Islet precursor cell (in vitro differentiated cells): ENCODE measurements around the gene SORCS3.
A peak's percentile ranks its signal among the peaks of the same experiment; 100 is the strongest.

Experiments
- DNase-seq: peaks from one replicate; pipeline ENCODE4 v3.0.0-alpha.2; 2018

Gene SORCS3

GRCh38 chr10:105139363-105139896, 498.3 kb downstream of the SORCS3 start:
- no peak for DNase-seq

DNA sequence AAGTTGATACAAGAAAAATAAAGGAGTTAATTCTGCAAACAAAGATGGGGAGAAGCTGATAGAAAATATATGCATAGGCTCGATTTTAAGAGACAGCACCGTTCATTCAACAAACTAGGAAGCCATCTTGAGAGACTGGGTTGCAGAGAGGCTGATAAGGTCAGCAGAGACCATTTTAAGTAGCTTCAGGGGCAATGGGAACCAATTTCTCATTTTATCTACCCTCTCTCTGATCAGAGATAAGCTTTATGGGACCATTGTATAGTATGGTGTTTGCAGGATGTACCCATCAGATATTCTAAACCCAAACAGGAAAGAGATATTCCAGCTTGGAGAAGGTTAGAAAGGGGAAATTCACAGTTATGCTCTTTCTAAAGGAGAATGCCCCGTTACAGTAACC, 499.5 kb downstream of the SORCS3 start:
- no peak for DNase-seq

- DNase-seq: no peak
Observed at GRCh38 chr10:105145711-105146110, 504.6 kb downstream of the SORCS3 start.

GRCh38 chr10:105146436-105146835, 505.3 kb downstream of the SORCS3 start:
- no peak for DNase-seq

DNA sequence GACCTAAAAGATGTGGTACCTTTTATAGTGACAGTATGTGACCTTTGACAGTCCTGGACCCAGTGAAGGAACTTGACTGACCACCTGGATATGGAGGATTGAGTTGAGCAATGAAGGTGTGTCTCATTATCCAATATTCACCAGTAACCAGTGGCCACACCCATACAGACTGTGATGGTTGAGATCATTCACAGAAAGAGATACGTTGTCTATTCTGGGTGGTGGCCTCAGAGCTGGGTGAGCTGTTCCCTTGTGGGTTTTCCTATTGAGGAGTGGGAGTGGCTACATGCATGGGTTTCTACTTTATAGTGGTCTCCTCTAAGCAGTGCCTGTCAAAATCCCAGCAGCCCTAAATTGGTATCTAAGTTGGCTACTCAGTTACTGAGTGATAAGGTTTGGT, 507.4 kb downstream of the SORCS3 start:
- no peak for DNase-seq

DNA sequence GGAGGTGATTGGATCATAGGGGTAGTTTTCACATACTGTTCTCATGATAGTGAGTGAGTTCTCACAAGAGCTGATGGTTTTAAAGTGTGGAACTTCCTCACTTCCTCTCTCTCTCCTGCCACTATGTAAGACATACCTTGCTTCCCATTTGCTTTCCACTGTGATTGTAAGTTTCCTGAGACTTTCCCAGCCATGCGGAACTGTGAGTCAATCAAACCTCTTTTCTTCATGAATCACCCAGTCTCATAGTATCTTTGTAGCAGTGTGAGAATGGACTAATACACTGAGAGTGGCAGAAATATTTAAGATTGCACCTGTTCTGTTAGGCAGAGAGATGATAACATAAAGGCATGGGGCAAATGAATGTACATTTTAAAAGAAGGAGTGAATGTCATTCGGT, 507.8 kb downstream of the SORCS3 start:
- DNase-seq: no peak

- no peak for DNase-seq
Observed at GRCh38 chr10:105149371-105149891, 508.3 kb downstream of the SORCS3 start.

GRCh38 chr10:105150259-105150880, 509.3 kb downstream of the SORCS3 start:
- DNase-seq: no peak

GRCh38 chr10:105154736-105155135, 513.6 kb downstream of the SORCS3 start:
- DNase-seq: no peak

GRCh38 chr10:105159268-105159667, 518.2 kb downstream of the SORCS3 start:
- no peak for DNase-seq

DNA sequence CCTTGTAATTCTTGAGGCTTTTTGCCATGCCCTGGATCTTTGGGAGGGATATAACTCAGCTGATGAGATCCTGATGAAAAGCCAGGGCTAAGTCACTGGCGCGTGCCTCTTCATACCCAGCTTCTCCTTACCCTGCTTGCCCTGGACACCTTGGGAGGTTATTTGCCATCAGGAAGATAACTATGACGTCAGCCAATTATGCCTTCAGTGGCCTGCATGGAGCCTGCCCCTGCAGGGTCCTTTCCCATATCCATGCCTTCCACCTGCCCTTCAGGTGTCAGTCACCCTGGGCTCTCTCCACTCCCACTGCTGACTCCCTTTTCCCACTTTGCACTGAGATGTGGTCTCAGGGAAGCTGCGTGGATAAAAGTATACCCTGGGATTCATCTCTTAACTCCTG, 520.1 kb downstream of the SORCS3 start:
- DNase-seq: no peak

- no peak for DNase-seq
Observed at GRCh38 chr10:105161767-105162166, 520.7 kb downstream of the SORCS3 start.

- no peak for DNase-seq
Observed at GRCh38 chr10:105170521-105170920, 529.4 kb downstream of the SORCS3 start.

- no peak for DNase-seq
Observed at GRCh38 chr10:105171945-105172344, 530.9 kb downstream of the SORCS3 start.

DNA sequence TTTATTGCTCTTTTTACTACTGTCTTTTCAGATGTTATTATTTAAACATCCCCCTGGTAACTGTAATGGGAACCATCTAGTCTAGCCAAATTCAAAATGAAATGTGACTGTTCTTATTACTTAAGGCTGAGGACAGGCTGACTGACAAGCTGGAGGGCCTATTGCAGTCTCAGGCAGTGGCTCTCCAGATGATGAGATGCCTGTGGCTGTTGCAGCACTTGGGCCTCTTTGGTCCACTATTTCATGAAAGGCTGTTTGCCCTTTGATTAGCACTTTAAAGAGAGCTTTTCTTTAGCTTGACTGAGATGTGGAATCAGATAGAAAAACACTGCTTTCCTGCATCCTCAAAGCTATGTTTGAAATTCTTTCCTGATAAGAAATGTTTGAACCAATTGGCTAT, 540.5 kb downstream of the SORCS3 start:
- DNase-seq: no peak

GRCh38 chr10:105183536-105183935, 542.4 kb downstream of the SORCS3 start:
- no peak for DNase-seq

DNA sequence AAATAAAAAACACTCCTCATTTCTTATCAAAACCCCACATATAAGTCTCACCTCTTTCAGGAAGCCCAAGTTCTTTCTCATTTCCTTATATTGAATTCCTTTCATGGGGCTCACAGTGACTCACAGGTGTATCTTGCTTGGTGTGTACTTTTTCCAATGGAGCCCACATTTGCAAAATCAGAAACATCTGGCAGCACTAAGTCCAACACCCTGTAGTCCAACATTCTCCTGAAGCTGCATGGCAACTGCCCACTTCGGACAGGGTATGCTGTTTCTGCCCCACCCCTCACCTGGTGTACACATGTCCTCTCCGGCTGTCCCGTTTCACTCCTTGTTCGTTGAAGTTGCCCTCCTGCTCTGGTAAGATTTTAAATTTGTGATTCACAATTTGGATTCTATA, 544.1 kb downstream of the SORCS3 start:
- no peak for DNase-seq

GRCh38 chr10:105187243-105187642, 546.2 kb downstream of the SORCS3 start:
- DNase-seq: peak; percentile 83

- peak; percentile 62 for DNase-seq
Observed at GRCh38 chr10:105188737-105189462, 547.8 kb downstream of the SORCS3 start.

- DNase-seq: peak; percentile 57
Observed at GRCh38 chr10:105189463-105189800, 548.3 kb downstream of the SORCS3 start.

- DNase-seq: no peak
Observed at GRCh38 chr10:105192146-105192545, 551.1 kb downstream of the SORCS3 start.

GRCh38 chr10:105192861-105193260, 551.8 kb downstream of the SORCS3 start:
- DNase-seq: no peak

DNA sequence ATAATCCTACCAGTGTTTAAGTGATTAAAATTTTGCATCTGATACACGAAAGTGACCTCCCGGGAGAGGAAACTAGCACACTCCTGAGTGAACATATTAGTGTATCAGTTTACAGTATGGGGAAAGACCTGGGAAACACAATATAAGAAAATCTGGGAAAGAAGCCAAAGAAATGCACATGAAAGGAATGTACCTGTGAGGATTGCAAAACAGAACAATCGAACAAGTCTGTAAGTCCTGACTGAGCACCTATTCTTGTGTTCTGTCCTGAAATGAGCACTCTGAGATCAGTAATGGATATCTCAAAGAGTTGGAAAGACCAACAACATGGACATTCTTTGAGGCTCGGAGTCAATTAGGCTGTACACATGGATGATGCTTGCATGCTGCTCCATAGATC, 554.7 kb downstream of the SORCS3 start:
- DNase-seq: no peak

DNA sequence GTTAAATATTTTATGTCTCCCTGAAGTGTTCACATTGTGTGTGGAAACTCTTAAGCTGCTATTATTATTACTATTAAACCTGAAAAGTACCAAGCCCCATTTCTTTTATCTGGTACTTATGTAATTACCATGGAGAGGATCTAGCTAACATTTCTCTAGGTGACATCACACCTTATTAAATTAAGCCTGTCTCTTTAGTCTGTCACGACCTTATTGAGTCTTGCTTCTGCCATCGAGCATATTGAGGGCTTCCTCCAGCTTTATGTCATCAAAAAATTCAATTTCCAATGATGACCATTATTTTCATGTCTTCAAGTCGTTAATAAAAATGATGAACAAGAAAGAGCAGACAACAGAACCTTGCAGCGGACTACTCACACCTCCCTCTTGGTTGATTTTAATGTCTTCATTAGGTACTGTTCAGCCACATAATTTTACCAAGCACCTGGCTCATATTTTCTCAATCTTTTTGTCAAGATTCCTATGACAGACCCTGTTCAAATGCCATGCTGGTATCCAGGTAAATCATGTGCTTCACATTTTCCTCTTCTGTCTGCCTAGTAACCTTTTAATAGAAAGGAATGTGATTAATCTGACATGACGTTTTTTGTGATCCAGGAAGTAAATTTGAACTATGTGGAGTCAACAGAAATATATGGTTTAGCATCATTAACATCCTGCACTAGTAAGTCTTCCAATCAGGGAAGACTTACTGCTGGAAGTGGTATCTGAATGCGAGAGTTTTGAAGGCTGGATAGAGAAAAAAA, 556.7 kb downstream of the SORCS3 start:
- DNase-seq: no peak
